Skeletal muscle satellite cell (primary cell): ENCODE data around the gene ADARB2.

Experiments
- H3K27me3 ChIP-seq: 2 replicates; pipeline ENCODE4 v1.7.0; 2013; ENCODE audit warnings: low read length; ENCODE audit not compliant: control insufficient read depth, insufficient read depth
- H3K36me3 ChIP-seq: 2 replicates; pipeline ENCODE4 v1.7.0; 2013; ENCODE audit warnings: mild to moderate bottlenecking, control low read depth, low read length; ENCODE audit not compliant: insufficient read depth
- H3K4me1 ChIP-seq: 2 replicates; pipeline ENCODE4 v1.7.0; 2013; ENCODE audit warnings: low read length; ENCODE audit not compliant: control insufficient read depth, insufficient read depth
- H3K4me2 ChIP-seq: 2 replicates; pipeline ENCODE4 v1.7.0; 2013; ENCODE audit warnings: mild to moderate bottlenecking, low read length
- H3K4me3 ChIP-seq: 2 replicates; pipeline ENCODE4 v1.7.0; 2013; ENCODE audit warnings: low read length
- H3K9ac ChIP-seq: 2 replicates; pipeline ENCODE4 v1.7.0; 2013; ENCODE audit warnings: mild to moderate bottlenecking, low read depth, low read length, moderate library complexity
- H3K9me3 ChIP-seq: replicated peaks from 2 replicates; pipeline ENCODE4 v1.7.0; 2013; ENCODE audit warnings: mild to moderate bottlenecking, control low read depth, low read length

ADARB2 gene

DNA sequence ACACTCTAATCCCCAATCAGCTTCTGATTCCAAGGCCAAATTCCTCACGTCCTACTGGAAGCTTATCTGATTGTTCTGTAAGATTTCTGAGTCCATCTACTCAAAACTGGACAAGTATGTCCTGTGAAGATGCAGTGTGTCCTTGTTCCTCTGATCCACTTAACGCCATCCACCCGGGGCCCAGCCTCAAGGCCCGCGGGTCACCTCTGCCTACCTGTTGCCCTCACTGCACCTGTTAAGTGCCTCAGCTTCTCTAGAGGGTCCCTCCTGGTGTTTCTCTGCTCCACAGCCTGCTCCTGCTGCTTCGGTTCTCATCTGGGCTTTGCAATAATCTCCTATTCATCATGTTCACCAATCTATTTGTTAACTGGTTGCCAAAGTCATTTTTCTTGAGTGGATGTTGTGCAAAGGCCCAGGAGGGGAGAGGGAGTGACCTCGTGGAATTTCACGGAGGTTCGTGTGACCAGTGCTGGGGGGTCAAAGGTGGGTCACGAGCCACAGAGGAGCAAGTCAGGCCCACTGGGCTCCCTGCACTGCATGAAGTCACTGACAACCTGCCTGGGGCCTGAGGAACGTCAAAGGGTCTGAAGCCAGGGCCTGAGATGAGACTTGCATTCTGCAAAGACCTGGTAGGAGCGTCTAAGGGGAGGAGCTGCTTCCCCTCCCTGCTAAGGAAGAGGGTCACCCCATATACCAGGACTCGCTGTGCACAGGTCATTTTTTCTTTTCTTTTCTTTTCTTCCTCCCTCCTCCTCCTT, 343.0 kb downstream of the ADARB2 start:
- Histone ChIP-seq H3K27me3 (no peaks in the 10 kb centered on the region), H3K4me3 (no peak overlapping the region), H3K4me1 (no peaks in the 10 kb centered on the region), H3K36me3 (no peaks in the 10 kb centered on the region), H3K9ac (no peak overlapping the region), H3K9me3 (peaks cover 7% of the 10 kb centered on the region), H3K4me2 (no peak overlapping the region)

- Histone ChIP-seq H3K4me3 (no peak overlapping the region), H3K4me2 (no peak overlapping the region), H3K36me3 (no peaks in the 10 kb centered on the region), H3K9ac (no peak overlapping the region), H3K4me1 (no peaks in the 10 kb centered on the region), H3K27me3 (no peaks in the 10 kb centered on the region), H3K9me3 (peaks cover 5% of the 10 kb centered on the region)
Measured at GRCh38 chr10:1393481-1393880, 343.8 kb downstream of the ADARB2 start.

DNA sequence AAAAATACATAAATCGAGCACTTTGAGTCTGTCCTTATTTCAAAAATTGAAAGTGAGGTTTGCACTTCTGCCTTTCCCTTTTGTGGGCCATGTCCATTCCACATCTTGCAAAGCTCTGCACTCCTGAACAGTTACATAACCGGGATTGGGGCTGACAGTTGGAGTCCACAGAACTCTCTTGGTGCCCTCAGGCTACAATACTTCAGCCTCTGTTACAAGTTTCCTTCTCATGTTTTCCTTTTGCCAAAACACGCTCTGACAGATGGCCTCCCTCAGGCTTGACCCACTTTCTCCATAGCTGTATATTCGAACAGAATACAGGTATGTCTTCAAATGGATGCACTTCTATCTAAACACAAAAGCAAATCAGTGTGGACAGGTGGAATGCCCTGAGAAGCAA, 345.2 kb downstream of the ADARB2 start:
- Histone ChIP-seq H3K4me2 (no peak overlapping the region), H3K4me1 (no peaks in the 10 kb centered on the region), H3K9me3 (peaks cover 5% of the 10 kb centered on the region), H3K4me3 (no peak overlapping the region), H3K9ac (no peak overlapping the region), H3K36me3 (no peaks in the 10 kb centered on the region), H3K27me3 (no peaks in the 10 kb centered on the region)

DNA sequence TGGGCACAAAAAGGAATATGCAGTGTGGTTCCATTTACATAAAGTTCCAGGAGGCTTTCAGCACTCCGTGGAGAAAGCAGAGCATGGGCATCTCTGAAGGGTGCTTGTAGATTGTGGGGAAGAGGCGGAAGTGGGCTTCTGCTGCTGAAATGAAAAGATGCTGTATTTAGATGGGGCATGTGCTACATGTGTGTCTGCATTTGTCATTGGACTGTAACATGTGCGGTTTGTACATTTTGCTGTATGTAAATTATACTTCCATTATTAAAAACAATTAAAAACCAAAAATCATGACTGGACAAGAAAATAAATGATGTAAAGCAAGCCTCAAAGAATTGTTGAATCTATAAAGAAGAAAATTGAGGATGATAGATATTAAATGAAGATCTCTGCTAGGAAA, 347.1 kb downstream of the ADARB2 start:
- H3K27me3 ChIP-seq, result no peaks in the 10 kb centered on the region
- H3K36me3 ChIP-seq, result no peaks in the 10 kb centered on the region
- H3K4me2 ChIP-seq, result no peak overlapping the region
- no peaks in the 10 kb centered on the region for H3K4me1 ChIP-seq
- H3K4me3 ChIP-seq, result no peak overlapping the region
- peaks cover 5% of the 10 kb centered on the region for H3K9me3 ChIP-seq
- H3K9ac ChIP-seq, result no peak overlapping the region

DNA sequence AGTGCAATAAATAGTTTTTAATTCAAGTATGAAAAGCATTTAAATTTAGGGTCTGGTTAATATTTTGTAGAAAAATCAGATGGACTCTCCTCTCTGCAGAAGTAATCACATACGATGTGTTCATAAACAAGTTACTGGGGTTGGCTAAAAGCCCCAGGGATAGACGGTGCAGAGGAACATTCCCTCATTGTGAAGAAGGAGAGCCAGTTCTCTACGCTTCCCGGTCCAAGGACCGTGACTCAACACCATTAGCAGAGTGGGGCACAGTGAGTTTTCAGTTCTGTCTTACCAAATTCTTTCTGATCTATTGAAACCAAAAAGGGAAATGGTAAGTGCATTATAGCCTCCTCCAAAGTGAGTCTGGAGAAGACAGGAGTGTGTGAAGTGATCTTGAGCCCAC, 353.3 kb downstream of the ADARB2 start:
- no peak overlapping the region for H3K4me2 ChIP-seq

DNA sequence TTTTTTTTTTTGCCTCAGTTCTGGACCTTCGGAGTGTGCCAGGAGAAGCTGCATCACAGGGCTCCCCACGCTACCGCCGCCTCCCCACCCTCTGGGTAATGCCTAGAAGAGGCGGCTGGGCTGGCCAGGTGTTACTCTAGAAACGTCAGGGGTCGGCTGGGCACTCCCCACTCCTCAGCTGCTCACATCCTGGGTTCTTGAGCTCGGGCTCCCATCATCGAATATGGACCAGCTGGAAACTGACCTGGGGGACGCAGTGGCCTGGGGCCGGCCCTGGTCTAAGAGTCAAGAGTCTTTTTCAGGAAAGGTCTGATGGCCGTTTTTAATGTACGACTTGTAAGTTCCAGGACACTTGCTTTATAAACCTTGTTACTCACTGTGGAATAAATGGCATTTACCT, 354.6 kb downstream of the ADARB2 start:
- no peaks in the 10 kb centered on the region for H3K27me3 ChIP-seq
- no peak overlapping the region for H3K9ac ChIP-seq

More for the DNA sequence above, 353.3 kb downstream of the ADARB2 start:
- Histone ChIP-seq H3K9ac (no peak overlapping the region), H3K4me3 (no peak overlapping the region), H3K9me3 (no peaks in the 10 kb centered on the region), H3K36me3 (no peaks in the 10 kb centered on the region), H3K4me1 (no peaks in the 10 kb centered on the region), H3K27me3 (no peaks in the 10 kb centered on the region)

GRCh38 chr10:1381339-1381738, 356.0 kb downstream of the ADARB2 start:
- no peak overlapping the region for H3K9ac ChIP-seq
- H3K4me1 ChIP-seq, result no peaks in the 10 kb centered on the region
- peaks cover 5% of the 10 kb centered on the region for H3K9me3 ChIP-seq
- no peaks in the 10 kb centered on the region for H3K36me3 ChIP-seq
- H3K27me3 ChIP-seq, result no peaks in the 10 kb centered on the region
- H3K4me2 ChIP-seq, result no peak overlapping the region
- H3K4me3 ChIP-seq, result no peak overlapping the region

More for the DNA sequence above, 354.6 kb downstream of the ADARB2 start:
- Histone ChIP-seq H3K4me2 (no peak overlapping the region), H3K9me3 (peaks cover 3% of the 10 kb centered on the region), H3K36me3 (no peaks in the 10 kb centered on the region), H3K4me3 (no peak overlapping the region), H3K4me1 (no peaks in the 10 kb centered on the region)

DNA sequence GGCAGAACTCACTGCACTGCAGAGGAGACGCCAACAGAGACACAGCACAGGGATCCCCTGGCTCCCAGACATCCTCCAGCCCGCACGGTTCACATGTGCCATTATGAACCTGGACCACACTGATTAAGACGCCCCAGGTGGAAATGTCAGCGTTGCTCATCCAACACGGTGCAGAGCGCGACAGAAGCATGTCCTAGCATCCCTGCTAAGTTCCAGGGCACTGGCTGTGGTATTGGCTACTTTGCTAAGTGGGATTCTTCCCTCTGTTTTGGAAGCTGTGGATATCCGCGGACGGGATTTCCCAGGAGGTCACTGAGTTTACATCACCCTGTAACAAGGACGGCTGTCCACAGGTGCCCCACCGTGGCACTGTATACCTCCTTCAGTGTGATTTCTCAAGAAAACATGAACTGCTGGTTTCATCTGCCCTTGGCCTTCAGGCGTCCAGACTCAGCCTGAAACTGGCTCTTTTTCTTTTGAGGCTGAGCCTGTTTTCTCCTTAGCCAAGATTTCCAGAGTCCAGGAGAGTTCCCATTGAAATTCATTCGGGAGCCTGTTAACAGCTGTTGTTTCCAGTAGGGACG, 357.1 kb downstream of the ADARB2 start:
- Histone ChIP-seq H3K4me2 (no peak overlapping the region), H3K4me1 (no peaks in the 10 kb centered on the region), H3K4me3 (no peak overlapping the region), H3K9me3 (peaks cover 11% of the 10 kb centered on the region), H3K36me3 (no peaks in the 10 kb centered on the region), H3K9ac (no peak overlapping the region), H3K27me3 (no peaks in the 10 kb centered on the region)

- Histone ChIP-seq H3K4me2 (no peak overlapping the region), H3K4me1 (no peaks in the 10 kb centered on the region), H3K36me3 (no peaks in the 10 kb centered on the region), H3K4me3 (no peak overlapping the region), H3K27me3 (no peaks in the 10 kb centered on the region), H3K9me3 (peaks cover 11% of the 10 kb centered on the region), H3K9ac (no peak overlapping the region)
Measured at GRCh38 chr10:1379601-1380000, 357.7 kb downstream of the ADARB2 start.

- H3K9ac ChIP-seq, result no peak overlapping the region
- H3K4me3 ChIP-seq, result no peak overlapping the region
- no peaks in the 10 kb centered on the region for H3K27me3 ChIP-seq
- no peaks in the 10 kb centered on the region for H3K4me1 ChIP-seq
- no peaks in the 10 kb centered on the region for H3K36me3 ChIP-seq
- no peak overlapping the region for H3K4me2 ChIP-seq
- H3K9me3 ChIP-seq, result peaks cover 11% of the 10 kb centered on the region
Measured at GRCh38 chr10:1378473-1378872, 358.9 kb downstream of the ADARB2 start.

DNA sequence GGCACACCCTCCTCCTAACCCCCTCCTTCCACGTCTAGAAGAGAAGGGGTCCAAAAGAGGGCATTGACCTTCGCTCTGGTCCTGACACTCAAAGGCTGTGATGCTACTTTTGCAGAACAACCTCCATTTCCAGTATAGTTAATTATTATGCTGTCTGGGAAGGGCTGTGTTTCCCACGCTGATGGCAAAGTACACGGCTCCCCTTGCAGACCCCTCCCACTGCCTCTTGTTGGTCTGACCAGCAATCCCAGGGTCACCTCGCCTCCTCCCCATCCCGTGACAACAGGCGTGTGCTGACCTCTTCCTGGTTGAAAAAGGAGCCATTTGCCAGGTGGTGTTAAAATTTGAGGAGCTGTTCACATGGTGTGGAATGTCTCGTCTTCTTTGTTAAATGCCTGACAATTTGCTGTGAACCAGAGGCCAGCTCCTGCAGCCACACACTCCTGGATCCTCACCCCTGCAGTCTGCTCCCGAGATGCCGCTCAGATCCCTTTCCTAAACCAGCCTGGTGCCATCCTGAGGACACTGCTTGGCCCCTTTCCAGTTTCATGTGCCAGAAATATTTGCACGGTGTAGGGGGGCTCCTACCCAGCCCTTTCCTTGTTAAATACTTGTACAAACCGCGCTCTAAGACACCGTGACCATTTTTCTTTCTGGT, 359.5 kb downstream of the ADARB2 start:
- Histone ChIP-seq H3K4me3 (no peak overlapping the region), H3K4me1 (no peaks in the 10 kb centered on the region), H3K4me2 (no peak overlapping the region), H3K9ac (no peak overlapping the region), H3K9me3 (peaks cover 11% of the 10 kb centered on the region), H3K36me3 (no peaks in the 10 kb centered on the region), H3K27me3 (no peaks in the 10 kb centered on the region)
